Lower lobe of right lung (tissue), 2 donors: Measurements from ENCODE around the gene GPC3. TPM values are rescaled to one million over a fixed set of nuclear protein-coding genes. Genes with fewer than 3 reads are reported as not detected.

Experiments used
- ATAC-seq, 2 donors: fragments of 200-7000 bp; cut with Tn5 transposase; one replicate each; pipeline ENCODE4 v1.9.1; 2020 to 2022; ENCODE audit warnings: mild to moderate bottlenecking in 2 of 2, moderate library complexity in 2 of 2
- DNase-seq: peaks from one replicate; pipeline ENCODE4 v3.0.0-alpha.2; 2020
- H3K27ac ChIP-seq: fragments of 200-600 bp; one replicate; pipeline ENCODE4 v1.8.0; 2022
- H3K27me3 ChIP-seq: fragments of 200-600 bp; one replicate; pipeline ENCODE4 v1.8.0; 2022; ENCODE audit warnings: low read depth
- H3K36me3 ChIP-seq: fragments of 200-600 bp; one replicate; pipeline ENCODE4 v1.8.0; 2022; ENCODE audit warnings: mild to moderate bottlenecking
- H3K4me1 ChIP-seq: fragments of 200-600 bp; one replicate; pipeline ENCODE4 v1.8.0; 2022
- H3K4me3 ChIP-seq: fragments of 200-600 bp; one replicate; pipeline ENCODE4 v1.8.0; 2022; ENCODE audit warnings: mild to moderate bottlenecking
- H3K9me3 ChIP-seq: fragments of 200-600 bp; one replicate; pipeline ENCODE4 v1.8.0; 2022
- intact Hi-C: fragments of 100-400 bp; cut with DNase I; formaldehyde crosslinking; loops from one replicate; pipeline ENCODE4 v1.11.0; 2022
- total RNA-seq: library from RNA; stranded (reverse); fragmentation: NEBNext Ultra II Directional; extraction: Animal tissue kit (Norgen Biotek cat#: 25700); gene quantifications from one replicate; pipeline ENCODE4 v1.2.1, GENCODE V29; 2021
- TF ChIP-seq, protein P1 (sequence below): fragments of 200-600 bp; IDR thresholded peaks from one replicate; pipeline ENCODE4 v1.8.0; 2022; ENCODE audit warnings: antibody characterized with exemption, mild to moderate bottlenecking
- donor health status: DM: no; HTN: yes; CAD: no; lungs with severe emphysema.

Gene GPC3
- total RNA-seq, 1 donor from 2014 or later: 50.2 TPM

DNA sequence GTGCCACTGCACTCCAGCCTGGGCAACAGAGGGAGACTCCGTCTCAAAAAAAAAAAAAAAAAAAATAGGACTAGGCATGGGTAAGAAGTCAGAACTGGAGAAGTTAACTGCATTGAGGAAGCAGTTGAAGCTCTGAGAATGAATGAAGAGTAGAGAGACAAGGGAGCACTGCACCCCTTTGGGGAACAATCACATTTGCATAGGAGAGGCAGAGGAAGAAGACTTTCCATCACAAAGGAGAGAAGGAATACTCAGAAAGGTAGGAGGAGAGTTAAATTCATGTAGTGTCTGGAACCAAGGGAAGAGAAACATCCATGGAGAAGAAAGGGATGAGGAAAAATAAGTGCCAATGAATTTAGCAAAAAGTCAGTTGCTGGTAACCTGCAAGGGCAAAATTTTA is 72.4 kb downstream of the GPC3 start:
- DNase-seq: no peak
- ATAC-seq: no peak

GRCh38 chrX:133911825-133912495 is 73.4 kb downstream of the GPC3 start:
- Histone ChIP-seq H3K27me3 (no peaks in the 10 kb centered on the region), H3K4me3 (no peak overlapping the region), H3K4me1 (no peaks in the 10 kb centered on the region), H3K9me3 (no peaks in the 10 kb centered on the region), H3K36me3 (no peaks in the 10 kb centered on the region), H3K27ac (no peak overlapping the region)
- intact Hi-C loops: no loop called here
- DNase-seq (no peak), ATAC-seq (no peak)
- TF ChIP-seq, protein P1, sequence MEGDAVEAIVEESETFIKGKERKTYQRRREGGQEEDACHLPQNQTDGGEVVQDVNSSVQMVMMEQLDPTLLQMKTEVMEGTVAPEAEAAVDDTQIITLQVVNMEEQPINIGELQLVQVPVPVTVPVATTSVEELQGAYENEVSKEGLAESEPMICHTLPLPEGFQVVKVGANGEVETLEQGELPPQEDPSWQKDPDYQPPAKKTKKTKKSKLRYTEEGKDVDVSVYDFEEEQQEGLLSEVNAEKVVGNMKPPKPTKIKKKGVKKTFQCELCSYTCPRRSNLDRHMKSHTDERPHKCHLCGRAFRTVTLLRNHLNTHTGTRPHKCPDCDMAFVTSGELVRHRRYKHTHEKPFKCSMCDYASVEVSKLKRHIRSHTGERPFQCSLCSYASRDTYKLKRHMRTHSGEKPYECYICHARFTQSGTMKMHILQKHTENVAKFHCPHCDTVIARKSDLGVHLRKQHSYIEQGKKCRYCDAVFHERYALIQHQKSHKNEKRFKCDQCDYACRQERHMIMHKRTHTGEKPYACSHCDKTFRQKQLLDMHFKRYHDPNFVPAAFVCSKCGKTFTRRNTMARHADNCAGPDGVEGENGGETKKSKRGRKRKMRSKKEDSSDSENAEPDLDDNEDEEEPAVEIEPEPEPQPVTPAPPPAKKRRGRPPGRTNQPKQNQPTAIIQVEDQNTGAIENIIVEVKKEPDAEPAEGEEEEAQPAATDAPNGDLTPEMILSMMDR: no peak

More for the DNA sequence above, 72.4 kb downstream of the GPC3 start:
- no peaks in the 10 kb centered on the region for H3K9me3 ChIP-seq
- no peak overlapping the region for H3K4me3 ChIP-seq
- intact Hi-C loops: no loop called here
- H3K27me3 ChIP-seq: no peaks in the 10 kb centered on the region
- no peaks in the 10 kb centered on the region for H3K4me1 ChIP-seq
- H3K27ac ChIP-seq: no peak overlapping the region
- TF ChIP-seq, protein P1: no peak
- H3K36me3 ChIP-seq: no peaks in the 10 kb centered on the region

GRCh38 chrX:133910539-133910938 is 74.9 kb downstream of the GPC3 start:
- Histone ChIP-seq H3K27ac (no peak overlapping the region), H3K36me3 (no peaks in the 10 kb centered on the region), H3K4me1 (no peaks in the 10 kb centered on the region), H3K27me3 (no peaks in the 10 kb centered on the region), H3K9me3 (no peaks in the 10 kb centered on the region), H3K4me3 (no peak overlapping the region)
- intact Hi-C loops: no loop called here
- ATAC-seq (no peak), DNase-seq (no peak)
- TF ChIP-seq, protein P1: no peak

DNA sequence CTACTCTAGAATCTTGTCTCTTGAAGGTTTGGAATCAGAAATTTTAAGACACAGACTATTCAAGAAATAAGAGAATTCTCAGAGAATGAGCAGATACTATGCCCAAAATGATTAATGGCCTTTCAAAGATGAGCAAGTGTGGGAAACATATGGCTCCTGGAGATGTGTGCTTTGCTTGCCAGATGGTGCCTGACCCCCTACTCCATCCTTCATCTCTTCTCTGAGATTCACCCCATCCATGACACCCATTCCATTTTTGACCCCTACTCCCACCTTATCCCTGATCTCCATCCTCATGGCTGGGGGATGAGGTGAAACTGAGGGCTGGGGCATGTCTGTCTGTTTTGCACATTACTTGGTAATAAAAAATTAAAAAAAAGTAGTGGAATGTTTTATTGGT is 75.5 kb downstream of the GPC3 start:
- intact Hi-C loops: no loop called here
- DNase-seq (no peak), ATAC-seq (no peak)
- TF ChIP-seq, protein P1: no peak
- Histone ChIP-seq H3K27ac (no peak overlapping the region), H3K4me3 (no peak overlapping the region), H3K4me1 (no peaks in the 10 kb centered on the region), H3K36me3 (no peaks in the 10 kb centered on the region), H3K27me3 (no peaks in the 10 kb centered on the region), H3K9me3 (no peaks in the 10 kb centered on the region)

DNA sequence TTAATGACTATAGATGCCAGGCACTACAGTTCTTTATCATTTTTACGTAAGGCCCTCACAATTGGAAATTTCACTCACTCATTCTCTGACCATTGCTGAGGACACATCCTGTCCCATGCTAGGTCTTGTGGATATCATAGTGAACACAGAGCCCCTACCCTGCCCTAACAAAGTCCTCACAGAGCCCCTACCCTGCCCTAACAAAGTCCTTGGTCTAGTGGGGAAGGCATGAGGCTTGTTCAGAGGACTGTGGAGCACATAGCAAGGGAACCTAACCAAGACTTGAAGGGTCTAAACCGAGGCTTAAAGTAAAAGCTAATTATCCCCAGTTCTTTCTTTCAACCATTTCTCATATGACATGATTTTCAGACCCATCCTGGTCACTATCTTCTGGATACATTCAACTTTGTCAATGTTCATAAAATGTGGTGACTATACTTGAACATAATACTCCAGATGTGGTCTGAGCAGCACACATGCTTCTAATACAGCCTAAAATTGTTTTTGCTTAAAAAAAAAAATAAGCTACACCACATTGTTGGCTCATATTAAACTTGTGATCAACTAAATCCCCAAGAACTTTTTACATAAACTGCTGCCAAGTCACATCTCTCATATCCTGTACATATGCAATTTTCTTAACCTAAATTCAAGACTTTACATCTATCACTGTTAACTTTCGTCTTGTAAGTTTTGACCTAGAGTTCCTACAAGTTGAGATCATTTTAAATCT is 77.0 kb downstream of the GPC3 start:
- TF ChIP-seq, protein P1: no peak
- Histone ChIP-seq H3K4me1 (no peaks in the 10 kb centered on the region), H3K9me3 (no peaks in the 10 kb centered on the region), H3K27me3 (no peaks in the 10 kb centered on the region), H3K36me3 (no peaks in the 10 kb centered on the region), H3K4me3 (no peak overlapping the region), H3K27ac (no peak overlapping the region)
- ATAC-seq: no peak
- no peak for DNase-seq
- intact Hi-C loops: no loop called here
